Ovary (tissue), 3 donors: ENCODE results near the gene PTPN13.

ENCODE experiments used
- CTCF ChIP-seq, 3 donors: fragments of 450-650 bp in 2 of 3; fragments of 200-600 bp in 1 of 3; IDR thresholded peaks; one replicate each; pipeline versions ENCODE4 v1.5.1 to v1.8.0; 2016 to 2022; ENCODE audit warnings: antibody characterized with exemption in 3 of 3, mild to moderate bottlenecking in 1 of 3
- EP300 ChIP-seq: sonication (generic); formaldehyde crosslinking; IDR thresholded peaks from one replicate; pipeline ENCODE4 v1.6.1; 2017; ENCODE audit warnings: antibody characterized with exemption
- POLR2A ChIP-seq: fragments of 450-650 bp; IDR thresholded peaks from one replicate; pipeline ENCODE4 v1.6.1; 2017; ENCODE audit warnings: antibody characterized with exemption, mild to moderate bottlenecking, moderate library complexity
- donor health status: DM: no; HTN: no; CAD: no.

- no peak for TF ChIP-seq CTCF (IDR thresholded peaks at IDR 0.05)
- TF ChIP-seq POLR2A = no peak
- no peak for TF ChIP-seq EP300
Observed at GRCh38 chr4:86664959-86665358, 70.8 kb downstream of the PTPN13 start.
